HepG2 (cell line): ENCODE data around the gene ZNF112. TPM values are rescaled to one million over a fixed set of nuclear protein-coding genes. Genes with fewer than 3 reads are reported as not detected.
A peak's percentile ranks its signal among the peaks of the same experiment; 100 is the strongest.

Experiments used
- ATAC-seq: fragments of 200-7000 bp; cut with Tn5 transposase; 3 replicates; pipeline ENCODE4 v1.9.1; 2020; ENCODE audit warnings: mild to moderate bottlenecking, moderate library complexity
- BruUV-seq: library from RNA; stranded (reverse); fragments of 400-500 nt; replicated peaks from 2 replicates; lab custom pipeline; 2021; lab: Mats Ljungman, UMichigan
- CTCF ChIA-PET: fragments of 300-600 bp; formaldehyde crosslinking; extraction: SDS; loops from one replicate; lab custom pipeline; 2021; ENCODE audit warnings: low total read pairs, inconsistent platforms, low intra/inter-chr PET ratio; lab: Yijun Ruan, JAX
- POLR2A ChIA-PET: fragments of 350-600 bp; sonication (Branson Sonifier 250); formaldehyde crosslinking; loops from one replicate; lab custom pipeline; 2020; ENCODE audit warnings: antibody characterized with exemption, inconsistent platforms; lab: Yijun Ruan, JAX
- DNase-seq: peaks from one replicate; pipeline ENCODE4 v3.0.0-alpha.2; 2015; ENCODE audit warnings: low spot score
- FAIRE-seq: peaks from 3 replicates; lab custom pipeline; 2011; peaks lifted over from hg19 to GRCh38; lab: Jason Lieb, UNC
- H2AFZ ChIP-seq: one replicate; pipeline ENCODE4 v1.6.1; 2011; ENCODE audit warnings: low read length, inconsistent platforms
- H3K27ac ChIP-seq: fragments of 300-600 bp; 3 replicates; pipeline ENCODE4 v1.8.0; 2011; ENCODE audit warnings: mixed run types, mild to moderate bottlenecking, mixed read lengths, low read length, inconsistent platforms; ENCODE audit not compliant: insufficient read depth; ENCODE audit errors: extremely low read length
- H3K27me3 ChIP-seq, 2 experiments: fragments of 200-600 bp in 1 of 2; 2 replicates in 1 of 2; 3 replicates in 1 of 2; pipeline versions ENCODE4 v1.6.0 to v1.8.0; 2011; ENCODE audit warnings: low read length in 2 of 2, mild to moderate bottlenecking in 2 of 2, moderate library complexity in 2 of 2, inconsistent platforms in 1 of 2; ENCODE audit not compliant: insufficient read depth in 2 of 2, control insufficient read depth in 1 of 2
- H3K36me3 ChIP-seq, 2 experiments: fragments of 200-600 bp in 1 of 2; replicated peaks in 1 of 2; 2 replicates in 1 of 2; 3 replicates in 1 of 2; pipeline versions ENCODE4 v1.5.1 to v1.8.0; 2011; ENCODE audit warnings: low read length in 2 of 2, inconsistent platforms in 1 of 2; ENCODE audit not compliant: insufficient read depth in 2 of 2, control insufficient read depth in 1 of 2
- H3K4me1 ChIP-seq: 2 replicates; pipeline ENCODE4 v1.5.1; 2012; ENCODE audit warnings: low read length, inconsistent platforms; ENCODE audit not compliant: insufficient read depth
- H3K4me2 ChIP-seq: 2 replicates; pipeline ENCODE4 v1.6.0; 2011; ENCODE audit warnings: low read depth, low read length, inconsistent platforms
- H3K4me3 ChIP-seq, 3 experiments: fragments of 200-600 bp in 1 of 3; sonication (generic), shearing (Covaris generic) in 1 of 3; replicated peaks in 1 of 3; 2 replicates each; pipeline ENCODE4 v1.5.1; 2011 to 2016; ENCODE audit warnings: low read length in 3 of 3, inconsistent platforms in 2 of 3, low read depth in 2 of 3, mild to moderate bottlenecking in 2 of 3, control low read depth in 1 of 3, mixed read lengths in 1 of 3; ENCODE audit not compliant: insufficient read depth in 1 of 3
- H3K79me2 ChIP-seq: one replicate; pipeline ENCODE4 v1.6.1; 2011; ENCODE audit warnings: low read length, inconsistent platforms; ENCODE audit not compliant: insufficient read depth
- H3K9ac ChIP-seq: 2 replicates; pipeline ENCODE4 v1.6.0; 2011; ENCODE audit warnings: mild to moderate bottlenecking, low read depth, low read length, inconsistent platforms; ENCODE audit not compliant: insufficient read depth
- H3K9me3 ChIP-seq: 2 replicates; pipeline ENCODE4 v1.5.1; 2012; ENCODE audit warnings: mild to moderate bottlenecking, low read length
- H4K20me1 ChIP-seq: 2 replicates; pipeline ENCODE4 v1.6.0; 2011; ENCODE audit warnings: inconsistent platforms, mild to moderate bottlenecking, low read length, moderate library complexity; ENCODE audit not compliant: insufficient read depth
- BRD4 ChIP-seq: sonication (generic); formaldehyde crosslinking; IDR thresholded peaks from 2 replicates; pipeline ENCODE4 v1.4.0; 2020; ENCODE audit warnings: missing genetic modification reagents
- HNF1B ChIP-seq: sonication (generic); formaldehyde crosslinking; IDR thresholded peaks from 2 replicates; pipeline ENCODE4 v1.5.1; 2020; ENCODE audit warnings: mild to moderate bottlenecking, moderate library complexity, missing genetic modification reagents
- LBX2 ChIP-seq: sonication (generic); formaldehyde crosslinking; IDR thresholded peaks from 2 replicates; pipeline ENCODE4 v1.5.0; 2020; ENCODE audit warnings: missing genetic modification reagents, mild to moderate bottlenecking, borderline replicate concordance
- MAX ChIP-seq: IDR thresholded peaks from 2 replicates; pipeline ENCODE4 v1.6.1; 2012; ENCODE audit warnings: inconsistent platforms
- MIXL1 ChIP-seq: IDR thresholded peaks from 2 replicates; pipeline ENCODE4 v1.6.1; 2016
- MTA3 ChIP-seq: sonication (generic); formaldehyde crosslinking; IDR thresholded peaks from 2 replicates; pipeline ENCODE4 v1.4.0; 2020; ENCODE audit warnings: missing genetic modification reagents
- NFKBIZ ChIP-seq: IDR thresholded peaks from 2 replicates; pipeline ENCODE4 v1.6.1; 2018; ENCODE audit warnings: missing genetic modification reagents, missing compliant biosample characterization
- NR2F2 ChIP-seq: IDR thresholded peaks from 2 replicates; pipeline ENCODE4 v1.6.1; 2012; ENCODE audit warnings: low read depth, inconsistent platforms, borderline replicate concordance
- RBM22 ChIP-seq: fragments of 200-400 bp; formaldehyde crosslinking; optimal IDR thresholded peaks from 2 replicates; pipeline ENCODE3; 2017; ENCODE audit warnings: mild to moderate bottlenecking, low read length, moderate library complexity
- RXRB ChIP-seq: IDR thresholded peaks from 2 replicates; pipeline ENCODE4 v1.6.1; 2016; ENCODE audit warnings: borderline replicate concordance, missing genetic modification reagents, missing compliant biosample characterization
- SIN3B ChIP-seq: fragments of 150-350 bp; IDR thresholded peaks from 2 replicates; pipeline ENCODE4 v1.6.1; 2014; ENCODE audit warnings: low read length
- SNAPC5 ChIP-seq: sonication (generic); formaldehyde crosslinking; IDR thresholded peaks from 2 replicates; pipeline ENCODE4 v1.8.1; 2023; ENCODE audit warnings: mild to moderate bottlenecking, missing genetic modification reagents, borderline replicate concordance
- TGIF2 ChIP-seq: IDR thresholded peaks from 2 replicates; pipeline ENCODE4 v1.6.1; 2016; ENCODE audit warnings: control low read depth, missing compliant biosample characterization
- THAP11 ChIP-seq: IDR thresholded peaks from 2 replicates; pipeline ENCODE4 v1.6.1; 2016; ENCODE audit warnings: missing biosample characterization, missing genetic modification reagents
- ZNF281 ChIP-seq: sonication (generic); formaldehyde crosslinking; IDR thresholded peaks from 2 replicates; pipeline ENCODE4 v1.4.0; 2020; ENCODE audit warnings: missing genetic modification reagents, borderline replicate concordance
- ZNF446 ChIP-seq: sonication (generic); formaldehyde crosslinking; IDR thresholded peaks from 2 replicates; pipeline ENCODE4 v1.5.0; 2020; ENCODE audit warnings: mild to moderate bottlenecking, missing genetic modification reagents
- ZNF496 ChIP-seq: sonication (generic); formaldehyde crosslinking; IDR thresholded peaks from 2 replicates; pipeline ENCODE4 v1.8.1; 2023; ENCODE audit warnings: mild to moderate bottlenecking, moderate library complexity, missing genetic modification reagents; ENCODE audit not compliant: insufficient replicate concordance
- WGBS: methylation state at CpG from one replicate; pipeline ENCODE4 v1.1.6; 2017; ENCODE audit warnings: low lambda C conversion rate; 5-methylcytosine and 5-hydroxymethylcytosine counted together
- in situ Hi-C: cut with HindIII; loops from 2 replicates; pipeline ENCODE4 v1.10.0; 2017; ENCODE audit warnings: low pct_unique_long_range_greater_than_20kb; ENCODE audit not compliant: extremely low pct_ligation_motif_present
- intact Hi-C: fragments of 100-400 bp; cut with micrococcal nuclease; formaldehyde crosslinking; loops from one replicate; pipeline ENCODE4 v1.10.0; 2022; ENCODE audit not compliant: unreplicated experiment
- polyA plus RNA-seq, 8 experiments: library from polyadenylated mRNA; depleted of rRNA in 3 of 8; stranded (reverse) in 7 of 8; unstranded in 1 of 8; fragments of >200 nt; fragmentation: Illumina TruSeq in 4 of 8; extraction: Trizol in 4 of 8; gene quantifications; 2 replicates each; pipeline versions ENCODE4 v1.2.1 to v1.2.3, GENCODE V29; 2011 to 2016; ENCODE audit warnings: low read depth in 4 of 8, missing spikeins in 1 of 8, mixed read lengths in 1 of 8; ENCODE audit not compliant: insufficient read depth in 1 of 8
- total RNA-seq, 5 experiments: library from RNA; depleted of rRNA; stranded (reverse); fragments of >200 nt; fragmentation: Illumina TruSeq; extraction: Trizol; gene quantifications; 2 replicates each; pipeline ENCODE4 v1.2.3, GENCODE V29; 2016; ENCODE audit warnings: low read depth in 1 of 5

ZNF112 gene
- total and polyA plus RNA-seq, 2 of the 13 experiments (the other 11 are each of a cell fraction or from before 2014, with no cell fraction given): 1.8 to 3.6 TPM

GRCh38 chr19:44305457-44305856 is 51.0 kb downstream of the ZNF112 start:
- no TSS peak for BruUV-seq
- intact Hi-C loops: loop anchor here (2.0 to 10.0 kb wide), 2 partner anchors 51 to 101 kb away; no protein-coding TSS in a partner anchor

More at GRCh38 chr19:44305457-44305856, 51.0 kb downstream of the ZNF112 start:
- no peak overlapping the region; a peak in 1 of 6 replicates for H3K4me3 ChIP-seq
- H3K4me1 ChIP-seq: peaks cover 17% of the 10 kb centered on the region
- FAIRE-seq (no peak), DNase-seq (no peak), ATAC-seq (no peak)
- TF ChIP-seq MAX (no peak), MTA3 (no peak), LBX2 (no peak), ZNF446 (no peak), NR2F2 (no peak), TGIF2 (CRISPR knock-in tag) (no peak), MIXL1 (CRISPR knock-in tag) (no peak), SNAPC5 (CRISPR knock-in tag) (no peak), THAP11 (CRISPR knock-in tag) (no peak), ZNF496 (no peak), HNF1B (CRISPR knock-in tag) (no peak), SIN3B (no peak), RXRB (CRISPR knock-in tag) (no peak), RBM22 (no peak), NFKBIZ (no peak), ZNF281 (CRISPR knock-in tag) (no peak), BRD4 (no peak)
- H4K20me1 ChIP-seq: no peaks in the 10 kb centered on the region
- POLR2A ChIA-PET: interaction anchor here (0.6 to 1.5 kb wide), 5 partner anchors 45 to 478 kb away, joined by 3 to 7 read pairs (median 4); partner anchors contain the start of genes ZNF226, ZNF227, ZNF233 and ZNF283
- H2AFZ ChIP-seq: no peak overlapping the region
- H3K27me3 ChIP-seq: no peaks in the 10 kb centered on the region; a peak in 1 of 5 replicates
- H3K27ac ChIP-seq: no peak overlapping the region
- H3K79me2 ChIP-seq: no peaks in the 10 kb centered on the region
- no peak overlapping the region for H3K9ac ChIP-seq
- peaks cover 2 to 3% of the 10 kb centered on the region in 2 experiments; a peak in 1 of 5 replicates for H3K36me3 ChIP-seq
- 94% methylated on average over 4 of the region's 4 CpGs for WGBS
- no peaks in the 10 kb centered on the region for H3K9me3 ChIP-seq
- in situ Hi-C loops: no loop called here
- H3K4me2 ChIP-seq: peak overlapping the region; percentile 87
- CTCF ChIA-PET: no interaction called here
